HuH-7 (cell line): ENCODE measurements around the gene EHMT2.
"Not testable (repeated sequence)": the region's sequence is repeated elsewhere in the genome, so short reads cannot be mapped to it uniquely, and the experiment has no call there.

ENCODE experiments used
- DNase-seq: peaks from one replicate; pipeline ENCODE4 v3.0.0; 2011; ENCODE audit warnings: low spot score

The EHMT2 gene

DNA sequence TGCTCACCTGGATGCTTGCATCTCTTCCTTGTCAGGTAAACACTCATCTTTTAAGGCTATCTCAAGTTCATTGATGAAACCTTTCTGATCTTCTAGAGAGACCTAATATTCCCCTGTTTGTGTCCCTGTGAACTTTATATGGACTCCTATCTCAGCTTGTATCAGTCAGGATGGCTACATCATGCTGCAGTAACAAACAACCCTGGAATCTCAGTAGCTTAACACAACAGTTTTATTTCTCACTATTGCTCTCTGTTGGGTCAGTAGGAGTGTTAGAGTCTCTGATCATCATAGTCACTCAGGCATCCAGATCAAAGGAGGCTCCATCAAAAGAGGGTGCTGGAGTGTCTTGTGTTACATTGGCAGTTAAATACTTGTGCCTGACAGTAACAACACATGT, 17.9 kb upstream of the EHMT2 start:
- DNase-seq = no peak

DNA sequence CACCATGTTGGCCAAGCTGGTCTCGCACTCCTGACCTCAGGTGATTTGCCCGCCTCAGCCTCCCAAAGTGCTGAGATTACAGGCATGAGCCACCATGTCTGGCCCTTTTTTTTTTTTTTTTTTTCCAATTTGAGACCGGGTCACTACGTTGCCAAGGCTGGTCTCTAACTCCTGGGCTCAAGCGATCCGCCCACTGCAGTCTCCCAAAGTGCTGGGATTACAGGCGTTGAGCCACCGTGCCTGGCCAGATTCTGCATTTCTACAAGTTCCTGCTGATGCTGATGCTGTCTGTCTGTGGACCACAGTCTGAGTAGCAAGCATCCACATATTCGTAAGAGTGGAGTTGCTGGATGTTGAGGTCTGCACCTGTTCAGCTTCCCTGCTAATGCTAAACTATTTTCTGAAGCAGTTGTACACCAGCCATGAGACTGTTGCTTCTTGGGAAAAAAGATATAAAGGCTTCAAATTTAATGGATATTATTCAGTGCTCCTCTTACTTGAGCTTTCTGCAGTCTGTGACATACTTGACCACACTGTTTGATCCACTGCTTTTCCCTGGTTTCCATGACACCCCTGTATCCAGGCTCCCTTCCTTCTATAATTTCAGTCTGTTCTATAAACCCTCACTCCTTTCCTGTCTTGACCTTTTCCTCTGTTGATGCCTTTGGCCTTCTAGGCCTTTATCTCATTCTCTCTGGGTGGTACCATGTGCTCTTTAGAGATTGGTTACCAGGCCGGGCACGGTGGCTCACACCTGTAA, 14.5 kb upstream of the EHMT2 start:
- DNase-seq = no peak

- not testable (repeated sequence) for DNase-seq
Observed at GRCh38 chr6:31909298-31909697, 11.8 kb upstream of the EHMT2 start.

DNA sequence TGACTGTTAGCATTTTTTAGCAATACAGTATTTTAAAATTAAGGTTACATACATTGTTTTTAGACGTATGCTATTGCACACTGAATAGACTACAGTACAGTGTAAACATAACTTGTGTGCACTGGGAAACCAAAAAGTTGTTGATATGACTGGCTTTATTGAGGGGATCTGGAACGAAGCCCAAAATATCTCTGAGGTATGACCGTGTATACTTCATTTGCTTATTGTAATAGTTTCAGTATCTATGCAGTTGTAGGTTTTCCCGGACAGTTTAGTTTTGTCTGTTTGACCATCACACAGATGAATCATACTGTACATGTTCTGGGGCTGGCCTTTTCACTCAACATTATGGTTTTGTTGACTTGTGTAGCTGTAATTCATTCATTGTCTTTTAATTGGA, 11.3 kb upstream of the EHMT2 start:
- DNase-seq = no peak

- DNase-seq = not testable (repeated sequence)
Observed at GRCh38 chr6:31908255-31908654, 10.8 kb upstream of the EHMT2 start.

GRCh38 chr6:31907158-31907813, 9.8 kb upstream of the EHMT2 start:
- no peak for DNase-seq

GRCh38 chr6:31906727-31907126, 9.2 kb upstream of the EHMT2 start:
- DNase-seq = not testable (repeated sequence)

- DNase-seq = no peak
Observed at GRCh38 chr6:31906122-31906521, 8.6 kb upstream of the EHMT2 start.

- DNase-seq = no peak
Observed at GRCh38 chr6:31905041-31905440, 7.5 kb upstream of the EHMT2 start.

DNA sequence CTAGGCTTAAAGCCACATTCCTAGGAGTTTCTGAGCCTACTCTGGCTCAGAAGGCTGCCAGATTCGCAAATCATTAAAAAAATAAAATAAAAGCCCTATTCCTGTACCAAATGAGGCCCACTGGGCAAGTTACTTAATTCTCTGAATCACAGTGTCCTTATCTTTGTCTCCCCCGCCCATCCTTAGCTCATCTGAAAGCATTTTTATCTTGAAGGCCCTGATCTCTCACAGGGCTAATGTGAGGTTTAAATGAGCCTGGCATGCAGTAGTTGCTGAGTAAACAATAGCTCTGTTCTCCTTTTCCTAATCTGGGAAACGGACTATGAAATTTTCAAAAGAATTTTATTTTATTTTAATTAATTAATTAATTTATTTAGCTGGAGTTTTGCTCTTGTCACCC, 6.5 kb upstream of the EHMT2 start:
- no peak for DNase-seq

DNA sequence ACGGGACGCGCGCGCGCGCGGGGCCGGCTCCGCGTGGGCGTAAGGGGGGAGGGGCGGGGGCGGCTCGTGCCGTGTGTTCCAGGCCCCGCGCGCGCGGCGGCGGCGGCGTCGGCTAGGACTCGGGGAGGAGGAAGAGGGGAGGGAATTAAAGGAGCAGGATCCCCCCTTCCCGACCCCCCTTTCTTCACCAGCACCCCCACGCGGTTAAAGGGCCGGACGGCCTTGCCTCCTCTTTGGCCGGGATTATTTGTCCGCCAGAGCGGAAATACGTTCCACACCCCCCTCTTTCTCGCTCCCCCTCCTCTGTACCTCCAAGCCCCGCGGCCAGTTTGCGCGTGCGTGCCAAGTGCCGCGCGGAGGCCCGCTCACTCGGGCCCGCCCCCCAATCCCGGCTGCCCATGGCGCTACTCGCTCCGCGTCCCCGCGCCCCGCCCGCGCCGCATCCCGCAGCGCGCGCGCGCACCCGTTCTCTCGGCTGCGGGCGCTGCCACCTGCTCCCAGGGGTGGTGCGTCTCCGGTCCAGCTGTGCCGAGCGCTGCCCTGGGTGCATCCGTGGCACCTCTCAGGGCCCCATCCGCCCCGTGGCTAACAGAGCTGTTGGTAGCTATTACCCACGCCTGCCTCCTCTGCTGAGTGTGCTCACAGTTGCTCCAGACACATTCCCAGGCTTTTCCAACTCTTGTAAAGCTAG, 4.6 kb upstream of the EHMT2 start, which contains the start of gene ZBTB12:
Gene ZBTB12 (minus strand): TSS at position 134 of the 691 bp plus-strand sequence. CDS start 781 bp downstream, outside the sequence.
- DNase-seq = peak; percentile 92

DNA sequence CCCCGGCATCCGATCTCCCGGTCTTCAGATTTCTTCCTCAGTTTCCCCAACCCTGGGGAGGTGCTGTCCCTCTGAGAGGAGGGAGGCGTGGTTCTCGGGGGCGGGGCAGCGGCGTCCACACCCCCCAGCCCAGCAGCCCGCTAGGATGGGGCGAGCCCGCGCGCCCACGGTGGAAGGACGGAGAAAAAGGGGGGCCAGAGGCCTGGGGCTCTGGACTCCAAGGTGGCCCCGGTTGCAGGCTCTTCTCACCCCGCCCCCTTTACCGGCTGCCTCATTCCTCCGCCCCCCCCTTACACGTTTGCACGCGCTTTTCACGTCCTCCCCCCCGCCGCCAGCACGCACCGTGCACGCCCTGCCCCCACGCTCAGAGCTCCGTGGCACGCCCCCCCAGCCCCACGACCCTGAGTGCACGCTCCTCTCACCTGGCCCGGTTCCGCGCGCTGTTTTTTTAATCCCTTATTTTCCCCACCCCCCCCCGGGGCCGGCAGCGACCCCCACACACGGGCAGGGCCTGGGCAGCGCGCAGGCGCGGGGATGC, 4.0 kb upstream of the EHMT2 start:
- DNase-seq = no peak

DNA sequence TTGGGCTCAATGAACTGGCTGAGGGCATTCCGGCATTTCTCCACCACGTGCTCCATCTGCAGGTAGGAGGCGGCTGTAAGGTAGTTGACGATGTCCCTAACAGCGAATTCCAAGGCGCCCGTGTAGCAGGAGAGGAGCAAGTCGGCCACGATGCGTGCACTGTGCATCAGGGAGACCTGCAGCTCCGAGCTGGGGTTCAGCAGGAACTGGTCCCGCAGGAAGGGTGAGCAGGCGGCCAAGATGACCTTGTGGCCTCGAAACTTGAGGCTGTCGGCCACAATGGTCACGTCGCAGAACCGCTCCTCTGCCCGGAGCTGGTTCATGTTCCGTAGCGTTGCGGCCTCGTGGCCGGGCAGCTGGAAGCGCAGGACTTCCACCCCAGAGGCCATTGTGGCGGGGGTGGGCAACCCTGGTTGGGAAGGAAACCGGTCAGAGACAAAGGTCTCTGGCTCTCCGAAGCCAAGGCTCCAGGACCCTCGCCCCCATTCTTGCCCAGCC, 3.5 kb upstream of the EHMT2 start:
- no peak for DNase-seq

DNA sequence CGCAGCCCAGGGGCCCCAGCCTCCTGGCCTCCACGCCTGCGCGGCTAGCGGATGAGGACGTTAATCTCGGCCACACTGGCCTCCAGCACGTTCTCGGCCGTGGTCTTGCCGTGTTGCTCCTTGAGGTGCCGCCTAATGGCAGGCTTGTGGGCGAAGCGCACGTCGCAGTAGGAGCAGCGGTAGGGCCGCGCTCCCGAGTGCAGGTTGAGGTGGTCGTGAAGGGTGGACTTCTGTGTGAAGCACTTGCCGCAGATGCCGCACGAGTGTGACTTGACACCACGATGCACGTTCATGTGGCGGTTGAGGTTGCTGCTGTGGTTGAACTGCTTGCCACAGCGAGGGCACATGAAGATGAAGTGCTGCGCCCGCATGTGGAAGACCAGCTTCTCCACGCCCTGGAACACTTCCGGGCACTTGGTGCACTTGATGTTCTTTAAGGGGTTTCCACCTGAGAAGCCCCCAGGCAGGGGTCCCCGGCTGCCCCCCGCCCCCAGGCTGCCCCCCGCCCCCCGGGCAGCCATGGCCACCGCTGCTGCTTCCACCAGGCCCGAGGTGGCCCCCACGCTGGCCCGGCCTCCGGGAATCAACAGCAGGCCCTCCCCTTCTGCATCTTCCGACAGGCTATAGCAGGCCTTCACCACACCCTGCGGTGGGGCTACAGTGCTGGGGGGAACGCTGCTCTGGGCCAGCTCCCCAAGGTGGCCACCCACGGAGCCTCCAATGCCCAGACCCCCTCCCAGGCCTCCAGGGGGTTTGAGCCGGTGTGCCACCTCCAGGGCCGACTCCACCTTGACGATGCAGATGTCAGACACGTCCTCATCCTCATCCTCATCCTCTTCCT, 2.6 kb upstream of the EHMT2 start:
- no peak for DNase-seq

- no peak for DNase-seq
Observed at GRCh38 chr6:31899215-31899614, 1.7 kb upstream of the EHMT2 start.

DNA sequence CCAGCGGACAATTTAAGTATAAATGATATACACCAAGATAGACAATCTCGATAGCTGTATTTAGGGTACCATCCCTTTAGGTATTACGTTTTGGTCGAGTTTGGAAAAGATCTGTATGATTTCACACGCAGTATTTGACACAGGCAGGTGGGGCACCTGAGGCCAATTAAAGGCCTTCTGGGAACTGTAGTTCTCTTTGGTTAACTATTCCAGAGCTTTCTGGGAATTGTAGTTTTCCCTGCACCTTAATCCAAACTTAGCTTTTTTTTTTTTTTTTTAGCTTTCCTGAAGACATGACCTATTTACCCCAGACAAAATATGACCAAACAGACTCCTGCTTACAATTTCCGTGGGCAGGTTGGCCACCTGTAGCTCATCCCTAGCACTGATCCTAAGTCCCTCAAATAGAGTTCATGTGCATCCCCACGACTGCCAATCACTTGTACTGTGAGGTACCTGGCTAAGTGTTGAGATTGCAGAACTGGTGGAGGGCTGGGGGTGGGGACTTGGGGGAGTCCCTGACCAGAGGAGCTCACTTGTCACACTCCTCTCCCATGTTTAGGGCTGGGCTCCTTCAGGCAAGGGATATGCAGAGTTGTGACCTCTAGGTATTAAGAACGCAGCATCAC, 999 bp upstream of the EHMT2 start:
- DNase-seq = peak; percentile 43

- DNase-seq = peak; percentile 30
Observed at GRCh38 chr6:31896856-31897611, 464 bp downstream of the EHMT2 start.

- no peak for DNase-seq
Observed at GRCh38 chr6:31896493-31896855, 1.0 kb downstream of the EHMT2 start.

DNA sequence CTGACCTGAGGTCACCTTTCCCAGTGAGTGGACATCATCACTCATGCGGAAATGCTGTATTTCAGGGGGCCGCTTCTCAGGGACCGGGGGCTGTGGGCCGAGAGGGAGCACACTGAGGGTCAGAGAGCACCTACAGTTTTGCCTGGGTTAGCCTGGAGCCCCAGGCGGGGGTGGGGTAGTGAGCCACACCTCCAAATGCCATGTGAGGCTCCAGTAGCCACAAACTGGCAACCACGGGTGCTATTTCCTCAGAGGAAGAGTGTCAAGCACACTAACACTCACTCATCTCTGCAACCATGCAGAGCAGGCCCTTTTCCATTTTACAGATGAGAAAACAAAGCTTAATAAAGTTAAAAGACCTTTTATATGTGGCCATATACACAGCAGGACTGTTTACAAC, 4.7 kb downstream of the EHMT2 start:
- DNase-seq = no peak

- no peak for DNase-seq
Observed at GRCh38 chr6:31889331-31889972, 8.0 kb downstream of the EHMT2 start.
